ENCODE results near the gene TPSAB1.

Gene TPSAB1

GRCh38 chr16:1195393-1195666 is 45.2 kb upstream of the TPSAB1 start:
- no peak for TF ChIP-seq POLR2AphosphoS5 (IDR thresholded peaks at IDR 0.05; ENCODE audit: low read depth, low read length)
- no peak for TF ChIP-seq SIN3A (IDR thresholded peaks at IDR 0.05; ENCODE audit: borderline replicate concordance, insufficient read depth, low read length)
- TF ChIP-seq REST (IDR thresholded peaks at IDR 0.05; ENCODE audit: insufficient read depth in 1 of 2, low read depth in 2 of 2, low read length in 2 of 2) = no peak
- TF ChIP-seq FOXP2 (optimal IDR thresholded peaks at IDR 0.05; ENCODE audit: borderline replicate concordance, extremely low read depth, extremely low read length, insufficient read depth) = no peak
- TF ChIP-seq TAF1 (IDR thresholded peaks at IDR 0.05; ENCODE audit: borderline replicate concordance, insufficient read depth, low read length) = no peak

- TF ChIP-seq SIN3A (IDR thresholded peaks at IDR 0.05; ENCODE audit: borderline replicate concordance, insufficient read depth, low read length) (no peak), REST (IDR thresholded peaks at IDR 0.05; ENCODE audit: insufficient read depth in 1 of 2, low read depth in 2 of 2, low read length in 2 of 2) (no peak), FOXP2 (optimal IDR thresholded peaks at IDR 0.05; ENCODE audit: borderline replicate concordance, extremely low read depth, extremely low read length, insufficient read depth) (peak; percentile 24), TAF1 (IDR thresholded peaks at IDR 0.05; ENCODE audit: borderline replicate concordance, insufficient read depth, low read length) (no peak)
Measured at GRCh38 chr16:1196494-1196893, 44.0 kb upstream of the TPSAB1 start.

- TF ChIP-seq POLR2AphosphoS5 (IDR thresholded peaks at IDR 0.05; ENCODE audit: low read depth, low read length) (no peak), FOXP2 (optimal IDR thresholded peaks at IDR 0.05; ENCODE audit: borderline replicate concordance, extremely low read depth, extremely low read length, insufficient read depth) (no peak), TAF1 (IDR thresholded peaks at IDR 0.05; ENCODE audit: borderline replicate concordance, insufficient read depth, low read length) (no peak), REST (IDR thresholded peaks at IDR 0.05; ENCODE audit: insufficient read depth in 1 of 2, low read depth in 2 of 2, low read length in 2 of 2) (no peak), SIN3A (IDR thresholded peaks at IDR 0.05; ENCODE audit: borderline replicate concordance, insufficient read depth, low read length) (no peak)
Measured at GRCh38 chr16:1197237-1197866, 43.2 kb upstream of the TPSAB1 start.

- TF ChIP-seq TAF1 (IDR thresholded peaks at IDR 0.05; ENCODE audit: borderline replicate concordance, insufficient read depth, low read length) = no peak
- TF ChIP-seq POLR2AphosphoS5 (IDR thresholded peaks at IDR 0.05; ENCODE audit: low read depth, low read length) = no peak
- TF ChIP-seq SIN3A (IDR thresholded peaks at IDR 0.05; ENCODE audit: borderline replicate concordance, insufficient read depth, low read length) = no peak
- TF ChIP-seq REST (IDR thresholded peaks at IDR 0.05; ENCODE audit: insufficient read depth in 1 of 2, low read depth in 2 of 2, low read length in 2 of 2) = no peak
- no peak for TF ChIP-seq FOXP2 (optimal IDR thresholded peaks at IDR 0.05; ENCODE audit: borderline replicate concordance, extremely low read depth, extremely low read length, insufficient read depth)
Measured at GRCh38 chr16:1198194-1198593, 42.3 kb upstream of the TPSAB1 start.

Data from PFSK-1 (cell line).